SJSA1 (cell line): Measurements from ENCODE around the gene DAD1. TPM values are rescaled to one million over a fixed set of nuclear protein-coding genes. Genes with fewer than 3 reads are reported as not detected.
"Not testable (repeated sequence)": the region's sequence is repeated elsewhere in the genome, so short reads cannot be mapped to it uniquely, and the experiment has no call there.

Source experiments
- DNase-seq, 2 experiments: peaks; one replicate each; pipeline ENCODE4 v3.0.0-alpha.2; 2015 to 2020; ENCODE audit warnings: low spot score in 2 of 2, low read depth in 1 of 2
- H3K27ac ChIP-seq: fragments of 250-450 bp; sonication (Bioruptor Pico); 2 replicates; pipeline ENCODE4 v1.5.1; 2020; ENCODE audit warnings: mild to moderate bottlenecking, moderate library complexity
- H3K27me3 ChIP-seq: fragments of 250-450 bp; sonication (Bioruptor Pico); replicated peaks from 2 replicates; pipeline ENCODE4 v1.5.1; 2020; ENCODE audit warnings: mild to moderate bottlenecking, moderate library complexity
- H3K36me3 ChIP-seq: fragments of 250-450 bp; sonication (Bioruptor Pico); 2 replicates; pipeline ENCODE4 v1.5.1; 2020; ENCODE audit warnings: mild to moderate bottlenecking
- H3K4me1 ChIP-seq: fragments of 250-450 bp; sonication (Bioruptor Pico); replicated peaks from 2 replicates; pipeline ENCODE4 v1.6.1; 2021; ENCODE audit warnings: mild to moderate bottlenecking
- H3K4me3 ChIP-seq: fragments of 250-450 bp; sonication (Bioruptor Pico); 2 replicates; pipeline ENCODE4 v1.5.1; 2020; ENCODE audit warnings: mild to moderate bottlenecking
- H3K9me3 ChIP-seq: fragments of 250-450 bp; sonication (Bioruptor Pico); replicated peaks from 2 replicates; pipeline ENCODE4 v1.5.1; 2020; ENCODE audit warnings: mild to moderate bottlenecking
- total RNA-seq: library from RNA; depleted of rRNA; stranded (reverse); fragments of >200 nt; shearing (Covaris generic); gene quantifications from 2 replicates; pipeline ENCODE4 v1.2.3, GENCODE V29; 2014

DAD1 gene
- total RNA-seq, 1 experiment from 2014 or later, result 328 TPM

DNA sequence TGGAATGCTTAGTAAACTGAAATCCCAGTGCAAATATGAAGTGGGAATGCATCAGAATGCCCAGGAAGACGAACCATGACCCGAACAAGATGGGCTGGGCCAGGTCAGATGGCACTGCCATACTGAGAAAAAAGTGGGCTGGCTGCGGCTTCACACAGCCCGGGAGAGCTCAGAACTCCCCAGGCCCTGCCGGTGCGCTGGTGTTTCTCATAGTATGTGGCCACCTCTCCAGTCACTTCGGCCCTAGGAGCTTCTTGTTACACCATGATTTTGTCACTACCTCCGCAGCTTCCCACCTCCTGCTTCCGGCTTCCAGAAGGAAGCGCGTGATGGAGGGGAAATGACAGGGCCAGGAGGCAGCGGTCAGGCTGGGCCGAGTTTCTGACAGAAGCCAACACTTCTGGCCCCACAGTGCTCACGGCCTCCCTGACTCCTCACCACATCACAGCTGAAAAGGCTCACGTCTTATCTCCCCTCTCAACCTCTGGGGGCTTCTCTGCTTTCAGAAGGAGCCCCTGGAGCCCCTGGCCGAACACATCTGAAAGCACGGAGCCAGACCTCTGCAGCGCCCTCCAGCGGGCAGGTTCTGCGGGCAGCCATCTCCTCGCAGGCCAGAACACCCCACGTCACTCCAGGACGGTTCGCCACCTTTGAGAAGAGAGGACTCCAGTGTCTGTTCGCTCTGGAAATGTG, 30.7 kb downstream of the DAD1 start:
- peaks cover 31% of the 10 kb centered on the region for H3K4me1 ChIP-seq
- H3K27ac ChIP-seq, result no peak overlapping the region
- no peaks in the 10 kb centered on the region for H3K9me3 ChIP-seq
- no peaks in the 10 kb centered on the region for H3K27me3 ChIP-seq
- peaks cover 7% of the 10 kb centered on the region for H3K36me3 ChIP-seq
- DNase-seq, result no peak
- no peak overlapping the region for H3K4me3 ChIP-seq

DNA sequence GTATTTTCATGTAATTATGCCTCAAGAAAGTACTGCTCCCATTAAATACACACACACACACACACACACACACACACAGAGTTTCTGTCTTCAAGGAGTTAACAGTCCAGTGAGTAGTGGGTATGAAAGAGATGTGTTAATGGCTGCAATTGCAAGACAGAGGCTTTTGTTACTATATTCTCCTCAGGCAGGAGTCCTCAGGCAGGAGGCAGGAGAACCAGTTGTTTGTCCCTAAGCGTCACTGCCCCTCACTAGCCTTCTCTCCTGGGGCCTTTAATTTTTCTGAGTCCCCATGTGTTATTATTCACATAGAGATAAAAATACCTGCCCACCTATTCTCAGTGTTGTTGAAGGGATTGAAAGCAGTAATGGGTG, 31.2 kb downstream of the DAD1 start:
- no peaks in the 10 kb centered on the region for H3K27me3 ChIP-seq
- DNase-seq, result no peak
- peaks cover 5% of the 10 kb centered on the region for H3K36me3 ChIP-seq
- H3K4me3 ChIP-seq, result no peak overlapping the region
- no peak overlapping the region for H3K27ac ChIP-seq
- no peaks in the 10 kb centered on the region for H3K9me3 ChIP-seq
- peaks cover 36% of the 10 kb centered on the region for H3K4me1 ChIP-seq

DNA sequence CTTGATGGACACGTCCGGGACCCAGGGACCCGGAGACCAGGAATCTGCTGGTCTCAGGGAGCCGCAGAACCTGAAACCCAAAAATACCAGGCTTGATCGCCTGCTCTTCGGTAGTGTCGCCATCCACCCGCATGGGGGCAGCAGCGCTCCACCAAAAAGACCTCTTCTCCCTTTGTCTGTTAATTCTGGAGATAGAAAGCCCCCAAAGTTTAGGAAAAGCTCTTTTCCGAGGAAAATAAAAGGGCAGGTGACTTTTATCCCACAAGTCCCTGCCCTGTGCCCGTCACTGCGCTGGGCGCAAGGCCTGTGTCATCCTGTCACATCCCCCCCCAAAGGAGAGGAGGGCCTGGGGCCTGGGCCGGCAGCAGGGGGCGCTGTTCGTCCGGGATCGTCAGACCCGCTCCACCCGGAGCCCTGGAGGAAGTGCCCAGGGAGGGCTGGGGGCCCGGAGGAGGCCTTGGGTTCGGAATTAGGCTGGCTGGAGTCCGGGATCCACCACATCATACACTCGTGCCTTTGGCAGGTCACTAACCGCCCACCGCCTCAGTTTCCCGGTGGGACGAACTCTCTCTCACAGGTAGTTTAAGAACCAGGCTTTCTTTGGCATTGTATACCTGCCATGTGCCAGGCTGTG, 31.9 kb downstream of the DAD1 start:
- no peaks in the 10 kb centered on the region for H3K27me3 ChIP-seq
- no peaks in the 10 kb centered on the region for H3K9me3 ChIP-seq
- H3K27ac ChIP-seq, result peak overlapping the region; percentile 74
- H3K4me1 ChIP-seq, result peaks cover 43% of the 10 kb centered on the region
- H3K4me3 ChIP-seq, result no peak overlapping the region; the same call in 1 of the 2 replicates
- peak; percentile 85 to 90 for DNase-seq
- no peaks in the 10 kb centered on the region for H3K36me3 ChIP-seq

DNA sequence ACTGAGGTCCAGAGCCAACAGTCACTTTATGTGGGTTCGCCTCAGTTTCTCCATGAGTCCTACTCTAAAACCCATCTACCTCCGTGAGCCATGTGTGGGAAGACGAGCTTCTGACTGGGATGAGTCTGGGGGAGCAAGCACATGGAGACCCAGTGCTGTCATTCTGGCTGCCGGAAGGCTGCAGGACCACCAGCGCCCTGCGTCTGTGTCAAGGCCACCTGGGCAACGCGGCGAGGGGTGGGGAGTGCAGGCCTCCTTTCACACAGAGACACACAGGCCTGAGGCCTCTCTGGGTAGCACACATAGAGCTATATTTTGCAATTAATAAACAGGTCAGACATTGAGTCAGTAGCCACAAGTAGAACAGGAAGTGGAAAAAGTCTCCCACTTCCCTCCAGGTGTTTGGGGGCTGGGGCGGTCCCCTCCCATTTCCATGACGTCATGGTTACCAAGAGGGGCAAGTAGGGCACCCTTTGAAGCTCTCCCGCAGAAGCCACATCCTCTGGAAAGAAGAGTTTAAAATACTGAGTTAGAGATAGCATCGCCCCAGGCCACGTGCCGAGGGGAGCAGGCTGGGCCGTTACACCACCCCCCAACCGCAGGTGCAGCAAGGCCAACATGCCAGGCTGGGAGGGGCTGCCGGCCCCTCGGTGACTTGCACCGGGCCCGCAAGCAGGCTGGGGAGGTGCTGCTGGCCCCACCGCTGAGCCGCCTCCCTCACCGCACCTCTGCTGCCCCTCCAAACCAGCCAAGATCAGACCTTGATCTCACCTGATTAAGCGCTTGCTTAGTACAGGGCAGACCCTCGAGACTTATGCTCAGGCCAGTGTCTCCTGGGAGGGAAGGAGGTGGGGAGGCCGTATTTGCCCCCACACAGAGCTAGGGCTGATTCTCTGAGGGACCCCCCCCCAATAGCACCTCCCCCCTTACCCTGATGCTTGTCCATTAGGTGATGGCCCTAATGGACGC, 32.7 kb downstream of the DAD1 start:
- Histone ChIP-seq H3K36me3 (peaks cover 4% of the 10 kb centered on the region), H3K4me1 (peaks cover 51% of the 10 kb centered on the region), H3K27me3 (no peaks in the 10 kb centered on the region), H3K4me3 (no peak overlapping the region), H3K9me3 (no peaks in the 10 kb centered on the region), H3K27ac (peak overlapping the region; percentile 74)
- peak; percentile 82 to 90 for DNase-seq

DNA sequence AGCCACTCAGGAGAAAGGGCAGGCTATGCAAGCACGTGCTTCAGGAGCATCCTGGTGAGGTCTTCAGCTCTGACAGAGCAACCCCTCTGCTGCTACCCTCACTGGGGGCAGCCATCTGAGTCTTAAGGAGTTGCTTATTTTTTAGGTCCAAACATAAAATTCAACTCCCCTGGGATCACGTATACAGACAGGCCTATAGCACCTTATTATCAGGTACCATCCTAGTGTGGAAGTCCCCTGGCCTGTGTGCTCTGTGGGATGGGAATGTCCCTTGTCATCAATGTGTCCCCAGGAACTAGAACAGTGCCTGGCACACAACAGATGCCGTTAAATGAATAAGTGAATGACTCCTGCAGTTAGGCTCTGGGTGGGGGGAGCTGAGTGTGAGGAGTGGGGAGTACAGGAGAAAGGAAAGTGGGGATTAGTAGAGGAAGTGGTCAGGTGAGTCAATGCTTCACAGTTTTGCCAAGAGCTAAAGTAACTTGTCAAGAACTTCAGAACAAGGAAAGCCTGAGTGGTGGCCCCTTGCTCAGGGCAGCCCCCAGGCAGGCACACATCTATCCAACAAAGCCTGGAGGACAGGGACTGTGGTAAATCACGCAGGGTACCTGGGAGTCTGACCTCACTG, 33.5 kb downstream of the DAD1 start:
- Histone ChIP-seq H3K4me3 (no peak overlapping the region), H3K9me3 (no peaks in the 10 kb centered on the region), H3K27me3 (no peaks in the 10 kb centered on the region), H3K36me3 (peaks cover 7% of the 10 kb centered on the region), H3K27ac (peak overlapping the region; percentile 60), H3K4me1 (peaks cover 59% of the 10 kb centered on the region)
- DNase-seq, result no peak

DNA sequence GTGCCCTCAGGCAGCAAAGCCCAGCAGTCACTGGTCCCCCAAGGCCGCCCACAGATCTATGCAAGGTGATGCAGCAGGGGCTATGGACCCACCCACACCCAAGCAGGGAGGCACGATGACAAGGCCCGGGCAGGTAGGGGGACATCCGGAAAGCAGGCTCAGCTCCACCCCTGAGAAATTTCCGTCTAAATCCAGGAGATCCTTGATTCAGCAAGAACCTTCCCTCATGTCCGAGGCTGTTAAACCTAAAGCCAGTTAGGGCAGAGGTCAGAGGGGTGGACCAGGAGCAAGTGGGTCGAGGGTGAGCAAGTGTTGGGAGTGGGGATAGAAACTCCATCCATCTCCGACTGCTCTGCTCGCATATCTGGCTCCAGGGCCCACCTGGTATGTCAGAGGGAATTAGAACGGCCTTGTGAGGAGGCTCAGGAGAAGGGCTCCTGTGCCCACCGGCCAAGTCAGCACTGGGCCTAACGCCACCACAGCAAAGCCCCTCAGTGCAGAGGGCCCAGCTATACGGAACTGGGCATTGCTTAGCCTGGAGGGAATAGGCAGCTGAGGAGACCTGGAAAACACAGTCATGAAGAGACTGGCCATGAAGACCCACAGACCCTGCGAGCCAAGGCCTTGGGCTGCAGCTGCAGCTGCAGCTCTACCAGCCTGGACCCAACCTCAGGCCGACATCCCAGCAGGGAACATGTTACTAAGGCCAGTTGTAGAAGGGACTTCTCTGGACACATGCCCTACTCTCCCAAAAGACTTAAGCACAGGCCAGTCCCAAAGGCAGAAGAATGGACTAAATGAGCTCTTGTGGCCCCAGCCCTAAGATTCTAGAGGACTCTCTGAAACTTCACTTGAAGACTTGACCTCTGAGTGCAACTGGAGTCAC, 34.3 kb downstream of the DAD1 start:
- Histone ChIP-seq H3K27ac (no peak overlapping the region), H3K4me1 (peaks cover 67% of the 10 kb centered on the region), H3K4me3 (no peak overlapping the region), H3K36me3 (peaks cover 7% of the 10 kb centered on the region), H3K9me3 (no peaks in the 10 kb centered on the region), H3K27me3 (no peaks in the 10 kb centered on the region)
- no peak for DNase-seq

DNA sequence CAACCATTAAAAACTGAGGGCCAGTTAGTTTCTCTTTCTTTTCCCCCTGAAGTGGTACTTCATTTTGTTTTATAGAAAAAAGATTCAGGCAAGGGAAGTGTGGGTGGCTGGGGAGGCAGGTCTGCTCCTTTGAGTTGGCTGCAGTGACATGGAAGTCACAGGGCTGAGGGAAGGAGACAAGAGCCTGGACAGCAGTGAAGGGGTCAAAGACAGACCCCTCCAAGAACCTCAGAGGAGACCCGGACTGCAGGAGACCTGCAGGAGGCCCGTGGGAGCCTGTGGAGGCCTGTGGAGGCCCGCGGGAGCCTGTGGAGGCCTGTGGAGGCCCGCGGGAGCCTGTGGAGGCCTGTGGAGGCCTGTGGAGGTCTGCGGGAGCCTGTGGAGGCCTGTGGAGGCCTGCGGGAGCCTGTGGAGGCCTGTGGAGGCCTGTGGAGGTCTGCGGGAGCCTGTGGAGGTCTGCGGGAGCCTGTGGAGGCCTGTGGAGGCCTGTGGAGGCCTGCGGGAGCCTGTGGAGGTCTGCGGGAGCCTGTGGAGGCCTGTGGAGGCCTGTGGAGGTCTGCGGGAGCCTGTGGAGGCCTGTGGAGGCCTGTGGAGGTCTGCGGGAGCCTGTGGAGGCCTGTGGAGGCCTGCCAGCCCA, 35.0 kb downstream of the DAD1 start:
- Histone ChIP-seq H3K36me3 (peaks cover 12% of the 10 kb centered on the region), H3K27ac (peak overlapping the region; percentile 95), H3K4me1 (peaks cover 75% of the 10 kb centered on the region)
- not testable (repeated sequence) for H3K9me3 ChIP-seq, H3K4me3 ChIP-seq, H3K27me3 ChIP-seq, DNase-seq

DNA sequence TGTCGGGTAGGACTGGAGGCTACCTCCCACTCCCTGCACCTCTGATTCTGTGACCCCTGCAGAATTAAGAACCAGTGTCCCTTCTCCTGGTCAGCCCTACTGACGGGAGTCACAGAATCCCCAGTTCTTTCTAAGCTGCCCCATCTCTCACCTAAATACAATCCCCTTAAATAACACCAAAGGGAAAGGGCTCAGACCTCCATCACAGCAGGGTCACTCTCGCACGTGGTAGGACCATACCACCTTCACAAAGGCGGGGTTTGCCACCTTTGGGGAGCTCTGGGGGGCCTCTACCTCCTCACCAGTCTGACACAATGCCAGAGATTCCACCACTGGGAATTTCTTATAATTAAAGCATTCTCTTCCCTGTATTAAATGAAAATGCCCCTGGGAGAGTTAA, 35.6 kb downstream of the DAD1 start:
- no peak overlapping the region for H3K4me3 ChIP-seq
- H3K4me1 ChIP-seq, result peaks cover 79% of the 10 kb centered on the region
- peaks cover 15% of the 10 kb centered on the region for H3K36me3 ChIP-seq
- H3K9me3 ChIP-seq, result no peaks in the 10 kb centered on the region
- peak overlapping the region; percentile 95 for H3K27ac ChIP-seq
- no peak for DNase-seq
- no peaks in the 10 kb centered on the region for H3K27me3 ChIP-seq

DNA sequence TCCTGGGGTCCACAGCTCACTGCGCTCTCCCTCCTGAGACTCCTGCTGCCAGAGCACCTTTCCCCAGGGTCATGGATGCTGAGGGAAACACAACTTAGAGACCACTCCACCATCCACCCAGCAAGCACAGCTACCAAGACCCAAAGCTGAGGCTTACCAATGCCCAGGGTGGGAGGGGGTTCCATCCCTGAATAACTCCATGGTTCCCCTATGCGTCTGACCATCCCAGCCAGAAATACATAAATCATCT, 36.3 kb downstream of the DAD1 start:
- peak overlapping the region; percentile 95 for H3K27ac ChIP-seq
- peaks cover 85% of the 10 kb centered on the region for H3K4me1 ChIP-seq
- no peaks in the 10 kb centered on the region for H3K9me3 ChIP-seq
- no peaks in the 10 kb centered on the region for H3K27me3 ChIP-seq
- peaks cover 20% of the 10 kb centered on the region for H3K36me3 ChIP-seq
- no peak for DNase-seq
- no peak overlapping the region for H3K4me3 ChIP-seq

DNA sequence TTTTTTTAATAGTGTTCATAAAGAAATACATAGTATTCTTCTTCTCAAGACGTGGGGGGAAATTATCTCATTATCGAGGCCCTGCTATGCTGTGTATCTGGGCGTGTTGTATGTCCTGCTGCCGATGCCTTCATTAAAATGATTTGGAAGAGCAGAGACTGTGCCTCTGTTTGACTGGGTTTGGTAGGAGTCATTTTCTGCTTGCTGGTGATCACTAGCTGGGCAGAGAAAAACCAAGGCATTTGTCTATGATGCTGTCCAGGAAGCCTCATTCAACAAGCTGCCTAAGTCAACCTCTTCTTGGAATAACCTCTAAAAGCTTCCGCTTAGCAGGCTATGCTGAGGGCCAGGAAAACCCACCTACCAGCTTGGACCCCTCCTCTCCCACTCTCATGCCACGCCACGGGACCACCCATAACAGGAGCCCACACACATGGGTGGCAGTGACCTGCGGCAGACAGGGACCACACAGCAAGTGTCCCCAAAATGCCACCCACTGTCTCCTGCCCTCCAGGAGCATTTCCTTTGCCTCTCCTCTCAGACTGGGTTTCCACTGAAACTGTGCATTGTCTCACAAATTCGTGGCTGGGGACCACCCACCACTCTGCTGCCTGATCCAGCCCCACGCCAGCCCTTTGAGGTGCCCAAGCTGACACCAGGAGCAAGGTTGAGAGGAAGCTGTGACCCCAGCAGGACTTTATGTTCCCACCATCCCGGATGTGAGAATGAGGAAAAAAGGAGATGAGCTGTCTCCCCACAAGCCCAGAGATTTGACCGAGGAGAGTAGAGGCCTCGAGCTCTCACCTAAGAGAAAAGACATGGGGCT, 36.8 kb downstream of the DAD1 start:
- Histone ChIP-seq H3K4me3 (no peak overlapping the region), H3K27me3 (no peaks in the 10 kb centered on the region), H3K4me1 (peaks cover 86% of the 10 kb centered on the region), H3K27ac (peak overlapping the region; percentile 95), H3K9me3 (no peaks in the 10 kb centered on the region), H3K36me3 (peaks cover 23% of the 10 kb centered on the region)
- peak; percentile 97 to 99 for DNase-seq

DNA sequence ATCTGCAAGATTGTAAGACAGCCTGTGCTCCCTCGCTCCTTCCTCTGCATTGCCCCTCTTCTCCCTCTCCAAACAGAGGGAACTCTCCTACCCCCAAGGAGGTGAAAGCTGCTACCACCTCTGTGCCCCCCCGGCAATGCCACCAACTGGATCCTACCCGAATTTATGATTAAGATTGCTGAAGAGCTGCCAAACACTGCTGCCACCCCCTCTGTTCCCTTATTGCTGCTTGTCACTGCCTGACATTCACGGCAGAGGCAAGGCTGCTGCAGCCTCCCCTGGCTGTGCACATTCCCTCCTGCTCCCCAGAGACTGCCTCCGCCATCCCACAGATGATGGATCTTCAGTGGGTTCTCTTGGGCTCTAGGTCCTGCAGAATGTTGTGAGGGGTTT, 37.4 kb downstream of the DAD1 start:
- Histone ChIP-seq H3K36me3 (peaks cover 23% of the 10 kb centered on the region), H3K4me3 (no peak overlapping the region), H3K27ac (peak overlapping the region; percentile 95), H3K4me1 (peaks cover 86% of the 10 kb centered on the region), H3K27me3 (no peaks in the 10 kb centered on the region), H3K9me3 (no peaks in the 10 kb centered on the region)
- DNase-seq, result peak; percentile 52 to 69
